Activated naive CD8-positive, alpha-beta T cell treated with anti-CD3 and anti-CD28 coated beads for 36 hours (primary cell): ENCODE results near the gene CCR5. TPM values are rescaled to one million over a fixed set of nuclear protein-coding genes. Genes with fewer than 3 reads are reported as not detected.

ENCODE experiments used
- DNase-seq: peaks from one replicate; pipeline ENCODE4 v3.0.0; 2021
- H3K27ac Mint-ChIP-seq: one replicate; pipeline ENCODE4 v1.8.0; 2022; ENCODE audit warnings: mild to moderate bottlenecking, moderate library complexity, mixed read lengths
- H3K27me3 Mint-ChIP-seq: one replicate; pipeline ENCODE4 v1.8.0; 2022; ENCODE audit warnings: mild to moderate bottlenecking, mixed read lengths
- H3K36me3 Mint-ChIP-seq: one replicate; pipeline ENCODE4 v1.8.0; 2021; ENCODE audit warnings: mild to moderate bottlenecking, mixed read lengths
- H3K4me1 Mint-ChIP-seq: one replicate; pipeline ENCODE4 v1.8.0; 2021; ENCODE audit warnings: mixed read lengths
- H3K4me3 Mint-ChIP-seq: one replicate; pipeline ENCODE4 v1.8.0; 2022; ENCODE audit warnings: mild to moderate bottlenecking, moderate library complexity, mixed read lengths
- H3K9me3 Mint-ChIP-seq: one replicate; pipeline ENCODE4 v1.8.0; 2022; ENCODE audit warnings: mixed read lengths
- total RNA-seq, 2 experiments: library from RNA; stranded (reverse); gene quantifications; one replicate each; pipeline ENCODE4 v1.2.3, GENCODE V29; 2021

Gene CCR5
- total RNA-seq, 2 experiments from 2014 or later: 0.08 to 0.21 TPM

DNA sequence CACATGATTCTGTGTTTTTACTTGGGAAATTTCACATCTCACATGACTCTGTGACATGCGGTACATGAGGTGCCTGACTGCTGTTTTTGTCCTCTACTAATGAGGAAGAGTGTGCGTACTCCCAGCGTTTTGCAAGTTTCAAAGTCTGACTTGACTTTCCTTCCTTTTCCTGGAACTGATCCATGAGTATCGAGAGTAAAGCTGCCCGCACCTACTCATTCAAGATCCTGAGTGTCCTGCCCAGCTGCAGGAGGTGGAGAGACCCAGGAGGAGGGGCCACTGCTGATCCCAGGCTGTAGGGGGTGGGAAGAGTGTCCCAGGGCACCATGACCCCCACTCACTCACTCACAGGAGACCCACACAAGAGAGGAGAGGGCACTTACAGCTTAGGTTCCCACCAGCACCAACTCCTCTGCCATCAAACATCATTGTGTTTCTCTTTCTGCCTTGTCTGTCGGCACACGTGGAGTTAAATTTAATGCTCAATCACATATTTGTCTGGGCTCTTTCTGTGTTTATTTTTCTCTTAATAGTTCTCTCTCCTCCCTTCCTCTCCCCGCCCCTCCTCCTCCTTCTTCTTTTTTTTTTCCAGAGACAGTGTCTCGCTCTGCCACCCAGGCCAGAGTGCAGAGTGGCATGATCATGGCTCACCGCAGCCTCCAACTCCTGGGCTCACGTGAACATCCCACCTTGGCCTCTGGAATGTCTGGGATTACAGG lies 34.7 kb downstream of the CCR5 start:
- no peak for DNase-seq
- no peaks in the 10 kb centered on the region for H3K9me3 Mint-ChIP-seq
- no peaks in the 10 kb centered on the region for H3K27me3 Mint-ChIP-seq
- H3K36me3 Mint-ChIP-seq: peaks cover 3% of the 10 kb centered on the region
- no peak overlapping the region for H3K27ac Mint-ChIP-seq
- H3K4me3 Mint-ChIP-seq: no peak overlapping the region
- H3K4me1 Mint-ChIP-seq: peaks cover 33% of the 10 kb centered on the region

DNA sequence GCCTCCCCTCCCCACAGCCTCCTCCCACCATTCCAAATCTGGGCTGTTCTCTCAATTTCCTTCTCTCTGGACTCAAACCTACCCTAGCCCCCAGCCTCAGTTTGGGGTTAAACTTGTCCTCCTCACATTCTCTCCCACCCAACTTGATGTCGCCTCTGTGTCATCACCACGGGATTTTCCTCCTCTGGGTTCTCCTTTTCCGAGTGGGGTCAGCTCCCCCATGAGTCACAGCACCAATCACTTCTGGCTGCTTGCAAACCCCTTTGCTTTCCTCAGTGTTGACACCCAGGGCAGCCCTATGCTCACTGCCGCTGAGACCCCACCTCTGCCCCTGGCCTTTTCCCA lies 35.7 kb downstream of the CCR5 start:
- H3K9me3 Mint-ChIP-seq: no peaks in the 10 kb centered on the region
- peak overlapping the region; percentile 85 for H3K4me3 Mint-ChIP-seq
- peaks cover 33% of the 10 kb centered on the region for H3K4me1 Mint-ChIP-seq
- peak overlapping the region; percentile 86 for H3K27ac Mint-ChIP-seq
- peaks cover 3% of the 10 kb centered on the region for H3K36me3 Mint-ChIP-seq
- H3K27me3 Mint-ChIP-seq: no peaks in the 10 kb centered on the region
- no peak for DNase-seq

- Mint-ChIP-seq H3K4me1 (peaks cover 33% of the 10 kb centered on the region), H3K27ac (peak within 1 kb of the TSS; percentile 86), H3K9me3 (no peaks in the 10 kb centered on the region), H3K27me3 (no peaks in the 10 kb centered on the region), H3K4me3 (peak within 1 kb of the TSS; percentile 85), H3K36me3 (peaks cover 3% of the 10 kb centered on the region)
- DNase-seq: peak; percentile 41
These were observed 36.3 kb downstream of the CCR5 start, which contains the start of the genes CCR5AS and CCRL2 for GRCh38 chr3:46406788-46407611. Gene CCR5AS, minus strand, starts transcription at chr3:46407066. Gene CCRL2, plus strand, starts transcription at chr3:46407259. Its CDS starts 821 bp downstream, at chr3:46408080.

DNA sequence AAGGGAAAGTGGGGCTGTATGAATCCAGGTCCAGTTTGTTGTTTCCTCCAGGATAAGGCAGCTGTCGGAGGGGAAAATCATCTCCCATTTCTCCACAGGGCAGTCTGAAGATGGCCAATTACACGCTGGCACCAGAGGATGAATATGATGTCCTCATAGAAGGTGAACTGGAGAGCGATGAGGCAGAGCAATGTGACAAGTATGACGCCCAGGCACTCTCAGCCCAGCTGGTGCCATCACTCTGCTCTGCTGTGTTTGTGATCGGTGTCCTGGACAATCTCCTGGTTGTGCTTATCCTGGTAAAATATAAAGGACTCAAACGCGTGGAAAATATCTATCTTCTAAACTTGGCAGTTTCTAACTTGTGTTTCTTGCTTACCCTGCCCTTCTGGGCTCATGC lies 37.2 kb downstream of the CCR5 start:
- Mint-ChIP-seq H3K27ac (no peak overlapping the region), H3K36me3 (peaks cover 3% of the 10 kb centered on the region), H3K27me3 (no peaks in the 10 kb centered on the region), H3K4me3 (peak overlapping the region; percentile 85), H3K9me3 (no peaks in the 10 kb centered on the region), H3K4me1 (peaks cover 33% of the 10 kb centered on the region)
- no peak for DNase-seq

GRCh38 chr3:46408853-46409252 lies 38.1 kb downstream of the CCR5 start:
- H3K4me3 Mint-ChIP-seq: no peak overlapping the region
- H3K27ac Mint-ChIP-seq: no peak overlapping the region
- no peak for DNase-seq
- H3K4me1 Mint-ChIP-seq: peaks cover 33% of the 10 kb centered on the region
- no peaks in the 10 kb centered on the region for H3K9me3 Mint-ChIP-seq
- no peaks in the 10 kb centered on the region for H3K27me3 Mint-ChIP-seq
- peaks cover 3% of the 10 kb centered on the region for H3K36me3 Mint-ChIP-seq

DNA sequence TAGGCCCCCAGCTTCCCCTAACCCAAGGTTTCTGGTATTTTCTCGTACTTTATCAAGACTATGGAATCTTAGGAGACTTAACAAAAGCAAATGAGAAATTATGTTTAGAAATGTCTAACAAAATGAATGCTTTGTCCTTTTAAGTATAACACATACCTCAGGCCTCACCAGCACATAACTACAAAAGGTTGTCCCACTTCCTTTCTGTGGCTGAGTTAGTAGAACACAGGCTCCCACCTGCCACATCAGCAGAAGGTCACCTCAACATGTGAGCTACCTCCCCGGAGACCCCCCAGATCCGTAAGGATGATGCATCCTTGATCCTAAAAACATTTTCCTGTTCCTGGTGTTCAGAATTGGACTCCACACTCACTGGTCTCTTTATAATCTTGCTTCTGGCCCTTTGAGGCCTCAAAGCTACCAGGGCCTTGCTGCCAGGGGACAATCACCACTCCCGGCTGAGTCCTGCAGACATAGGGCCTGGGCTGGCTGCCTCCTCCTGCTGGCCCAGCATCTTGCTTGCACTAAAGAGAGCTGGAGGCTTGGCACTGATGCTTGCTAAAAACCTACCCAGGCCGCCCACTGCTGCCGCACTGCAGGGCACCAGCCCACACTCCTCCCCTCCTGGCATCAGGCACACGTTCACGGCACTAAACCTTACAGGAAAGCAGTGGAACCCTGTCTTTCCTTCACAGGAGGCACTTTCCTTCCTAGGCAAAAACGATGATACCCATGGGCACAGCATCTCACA lies 39.2 kb downstream of the CCR5 start:
- Mint-ChIP-seq H3K27me3 (no peaks in the 10 kb centered on the region), H3K9me3 (no peaks in the 10 kb centered on the region), H3K27ac (peak overlapping the region; percentile 63), H3K4me3 (no peak overlapping the region), H3K36me3 (peaks cover 3% of the 10 kb centered on the region), H3K4me1 (peaks cover 33% of the 10 kb centered on the region)
- no peak for DNase-seq

DNA sequence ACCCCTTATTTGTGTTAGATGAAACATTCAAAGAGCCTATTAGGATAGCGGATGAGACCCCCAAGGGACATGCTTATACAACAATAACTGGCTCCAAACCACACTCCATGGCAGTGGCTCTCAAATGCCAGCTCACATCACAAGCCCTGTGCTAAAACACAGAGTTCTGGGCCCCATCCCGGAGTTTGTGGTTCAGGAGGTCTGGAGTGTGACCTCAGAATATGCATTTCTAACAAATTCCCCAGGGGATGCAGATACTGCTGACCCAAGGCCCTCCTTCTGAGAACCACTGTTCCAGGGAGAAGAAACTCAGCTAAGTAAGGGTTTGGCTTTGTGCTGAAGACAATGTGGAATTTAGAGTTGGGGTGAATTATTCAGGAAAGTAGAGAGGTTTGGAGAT lies 39.9 kb downstream of the CCR5 start:
- Mint-ChIP-seq H3K27ac (no peak overlapping the region), H3K36me3 (peaks cover 3% of the 10 kb centered on the region), H3K4me1 (peaks cover 34% of the 10 kb centered on the region), H3K9me3 (no peaks in the 10 kb centered on the region), H3K27me3 (no peaks in the 10 kb centered on the region), H3K4me3 (no peak overlapping the region)
- DNase-seq: no peak

GRCh38 chr3:46411271-46411670 lies 40.5 kb downstream of the CCR5 start:
- Mint-ChIP-seq H3K9me3 (no peaks in the 10 kb centered on the region), H3K36me3 (peaks cover 3% of the 10 kb centered on the region), H3K4me3 (no peak overlapping the region), H3K27me3 (no peaks in the 10 kb centered on the region), H3K27ac (no peak overlapping the region), H3K4me1 (peaks cover 40% of the 10 kb centered on the region)
- no peak for DNase-seq

DNA sequence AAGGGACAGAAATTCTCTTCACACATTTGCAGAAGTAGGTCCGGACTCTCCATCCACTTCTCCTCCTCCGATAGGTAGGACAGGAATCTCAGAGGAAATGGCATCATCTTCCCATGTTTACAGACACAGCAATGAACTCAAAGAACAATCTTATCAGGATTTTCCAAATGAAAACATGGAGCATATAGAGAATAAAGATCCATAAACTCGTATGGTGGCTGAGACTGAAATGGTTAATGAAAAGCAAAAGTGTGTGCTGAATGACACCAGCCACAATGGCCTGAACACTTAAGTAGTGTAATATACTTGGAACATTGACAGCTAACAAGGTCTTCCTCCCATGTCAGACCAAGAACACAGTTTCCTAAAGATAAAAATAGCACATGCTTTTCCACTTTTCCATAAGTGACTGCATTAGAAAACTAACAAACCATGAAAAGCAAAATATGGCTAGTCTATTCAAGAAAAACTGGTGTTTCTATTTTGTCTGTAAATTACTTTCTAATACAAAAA lies 42.1 kb downstream of the CCR5 start:
- Mint-ChIP-seq H3K36me3 (peaks cover 3% of the 10 kb centered on the region), H3K4me1 (peaks cover 35% of the 10 kb centered on the region), H3K4me3 (no peak overlapping the region), H3K27ac (no peak overlapping the region), H3K27me3 (no peaks in the 10 kb centered on the region), H3K9me3 (no peaks in the 10 kb centered on the region)
- no peak for DNase-seq

DNA sequence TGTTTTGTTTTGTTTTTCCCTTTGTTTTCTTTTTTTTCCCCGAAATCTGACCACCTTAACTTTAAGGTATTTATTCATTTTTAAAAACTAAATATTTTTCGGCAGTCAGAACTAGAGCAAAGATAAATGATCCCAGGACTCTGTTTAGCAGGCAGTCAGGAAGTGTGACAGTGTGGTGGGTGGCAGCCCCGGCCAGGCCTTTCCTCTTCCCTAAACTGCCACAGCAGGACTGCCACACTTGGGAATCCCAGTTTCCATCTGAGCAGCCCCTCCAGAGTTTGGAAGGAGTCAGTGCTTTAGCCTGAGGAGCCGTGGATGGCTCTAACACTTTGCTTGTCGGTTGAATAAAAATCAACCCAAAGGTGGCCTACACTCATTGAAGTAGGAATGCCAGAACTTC lies 43.2 kb downstream of the CCR5 start:
- no peak for DNase-seq
- no peak overlapping the region for H3K4me3 Mint-ChIP-seq
- no peaks in the 10 kb centered on the region for H3K9me3 Mint-ChIP-seq

GRCh38 chr3:46414739-46415138 lies 44.0 kb downstream of the CCR5 start:
- Mint-ChIP-seq H3K9me3 (no peaks in the 10 kb centered on the region), H3K4me1 (peaks cover 22% of the 10 kb centered on the region), H3K27ac (no peak overlapping the region), H3K27me3 (no peaks in the 10 kb centered on the region), H3K36me3 (no peaks in the 10 kb centered on the region), H3K4me3 (no peak overlapping the region)
- no peak for DNase-seq

More for the DNA sequence above, 43.2 kb downstream of the CCR5 start:
- Mint-ChIP-seq H3K27me3 (no peaks in the 10 kb centered on the region), H3K27ac (no peak overlapping the region), H3K36me3 (peaks cover under 1% of the 10 kb centered on the region), H3K4me1 (peaks cover 27% of the 10 kb centered on the region)

DNA sequence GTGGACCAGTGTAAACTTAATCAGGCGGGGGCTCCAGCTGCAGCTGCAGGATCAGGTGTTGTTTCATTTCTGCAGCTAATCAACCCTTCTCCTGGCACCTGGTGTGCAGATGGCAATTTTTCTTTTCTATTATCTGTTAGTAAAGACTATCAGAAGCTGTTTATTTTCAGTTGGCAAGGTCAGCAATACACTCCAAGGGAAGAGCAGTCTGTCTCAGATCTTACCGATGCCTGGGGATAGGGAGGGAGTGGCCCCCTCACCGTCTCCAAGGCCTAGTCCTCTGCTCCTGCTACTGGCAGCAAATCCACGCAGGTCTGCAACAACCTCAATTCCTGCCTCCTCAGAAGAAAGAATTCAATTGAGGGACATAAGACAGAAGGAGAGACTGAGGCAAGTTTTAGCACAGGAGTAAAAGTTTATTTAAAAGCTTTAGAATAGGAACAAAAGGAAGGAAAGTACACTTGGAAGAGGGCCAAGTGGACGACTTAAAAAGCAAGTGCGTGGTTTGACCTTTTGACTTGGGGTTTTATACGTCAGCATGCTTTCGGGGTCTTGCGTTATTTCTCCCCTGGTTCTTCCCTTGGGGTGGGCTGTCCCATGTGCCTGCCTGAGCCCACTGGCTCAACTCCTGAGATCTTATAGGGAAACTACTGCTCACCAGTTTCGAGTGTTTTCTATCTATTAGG lies 45.5 kb downstream of the CCR5 start:
- peak; percentile 37 for DNase-seq
- Mint-ChIP-seq H3K9me3 (no peaks in the 10 kb centered on the region), H3K27ac (peak overlapping the region; percentile 62), H3K36me3 (no peaks in the 10 kb centered on the region), H3K27me3 (no peaks in the 10 kb centered on the region), H3K4me1 (peaks cover 17% of the 10 kb centered on the region), H3K4me3 (no peak overlapping the region)

DNA sequence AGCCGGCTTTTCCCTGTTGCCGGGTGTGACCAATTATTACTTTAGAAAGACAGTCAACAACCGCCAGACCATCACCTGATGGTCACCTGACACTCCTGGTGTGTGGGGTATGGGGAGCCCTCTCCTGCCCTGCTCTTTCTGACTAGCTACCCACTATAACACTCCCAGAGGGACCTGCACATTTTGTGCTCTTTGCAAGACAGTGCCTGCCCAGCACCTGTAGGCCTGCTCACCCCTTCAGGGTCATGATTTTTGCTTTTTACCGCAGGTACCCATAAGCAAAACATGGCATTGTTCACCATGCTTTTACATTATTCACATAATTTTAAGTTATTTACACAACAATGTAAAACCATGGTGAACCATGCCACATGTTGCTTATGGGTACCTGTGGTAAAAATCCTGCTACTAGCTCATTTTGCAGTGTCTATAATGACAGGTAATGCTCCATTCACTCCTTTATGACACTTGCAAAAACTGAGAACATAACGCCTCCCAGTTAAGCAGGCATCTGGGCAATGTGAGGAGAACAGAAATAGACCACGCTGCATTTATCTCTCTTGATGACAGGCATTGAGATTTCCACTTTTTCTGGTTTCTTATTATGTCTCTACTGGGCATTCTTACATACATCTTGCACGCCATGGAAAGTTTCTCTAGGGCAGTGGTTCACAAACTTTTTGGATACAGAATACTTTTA lies 46.2 kb downstream of the CCR5 start:
- Mint-ChIP-seq H3K4me3 (no peak overlapping the region), H3K36me3 (no peaks in the 10 kb centered on the region), H3K9me3 (no peaks in the 10 kb centered on the region), H3K4me1 (peaks cover 19% of the 10 kb centered on the region), H3K27me3 (no peaks in the 10 kb centered on the region), H3K27ac (peak overlapping the region; percentile 62)
- no peak for DNase-seq
